ENCODE results near the gene DGKD.
A peak's percentile ranks its signal among the peaks of the same experiment; 100 is the strongest.

Gene DGKD

DNA sequence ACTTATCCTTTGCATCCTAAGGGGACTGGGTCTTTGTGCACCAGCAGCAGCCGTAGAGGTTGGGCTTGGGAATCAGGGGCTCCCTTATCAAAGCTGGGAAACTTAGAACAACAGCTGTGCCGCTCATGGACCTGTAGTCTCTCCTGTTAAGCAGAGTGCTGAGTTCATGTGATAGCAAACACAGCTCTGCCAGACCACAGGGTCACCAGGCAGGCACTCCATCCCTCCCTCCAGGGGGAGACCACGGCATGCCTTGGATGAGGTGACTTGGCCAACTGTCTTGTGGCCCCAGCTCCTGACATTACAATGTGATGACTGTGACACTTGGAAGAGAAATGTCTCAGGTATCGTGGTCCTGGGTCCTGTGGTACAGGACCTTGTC lies 60.0 kb downstream of the DGKD start:
- no peak for DNase-seq

DNA sequence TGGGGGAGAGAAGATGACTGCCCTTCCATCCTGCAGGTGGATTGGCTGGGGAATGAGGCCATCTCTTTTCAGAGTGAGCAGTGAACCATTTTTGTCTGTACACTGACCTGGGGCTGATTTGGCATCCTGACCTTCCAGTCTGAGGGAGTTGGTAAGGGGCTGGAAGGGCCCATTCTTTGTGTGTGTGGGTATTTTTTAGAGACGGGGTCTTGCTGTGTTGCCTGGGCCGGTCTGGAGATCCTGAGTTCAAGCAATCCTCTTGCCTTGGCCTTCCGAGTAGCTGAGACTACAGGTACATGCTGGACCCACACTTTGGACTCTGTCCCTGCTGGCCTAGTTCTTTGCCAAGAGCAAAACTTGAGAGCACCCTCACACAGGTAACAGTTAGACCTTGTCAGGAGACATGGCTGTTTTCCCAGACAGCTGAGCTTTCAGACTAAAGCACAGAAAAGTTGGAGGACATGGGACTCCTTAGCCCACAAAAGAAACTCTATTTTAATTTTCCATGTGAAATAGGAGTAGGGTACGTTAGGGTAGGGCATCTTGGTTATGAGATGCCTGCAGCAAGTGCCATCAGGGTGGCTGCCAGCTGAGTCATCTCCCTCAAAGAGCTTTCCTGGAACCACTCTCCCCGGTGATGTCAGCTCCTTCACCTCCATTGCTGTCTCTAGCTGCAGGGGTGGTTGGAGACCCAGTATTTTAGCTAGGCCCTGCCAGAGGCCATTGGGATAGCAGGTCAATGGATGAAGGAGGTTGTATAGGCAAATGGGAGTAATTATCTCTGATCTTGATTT lies 60.7 kb downstream of the DGKD start:
- DNase-seq: no peak

DNA sequence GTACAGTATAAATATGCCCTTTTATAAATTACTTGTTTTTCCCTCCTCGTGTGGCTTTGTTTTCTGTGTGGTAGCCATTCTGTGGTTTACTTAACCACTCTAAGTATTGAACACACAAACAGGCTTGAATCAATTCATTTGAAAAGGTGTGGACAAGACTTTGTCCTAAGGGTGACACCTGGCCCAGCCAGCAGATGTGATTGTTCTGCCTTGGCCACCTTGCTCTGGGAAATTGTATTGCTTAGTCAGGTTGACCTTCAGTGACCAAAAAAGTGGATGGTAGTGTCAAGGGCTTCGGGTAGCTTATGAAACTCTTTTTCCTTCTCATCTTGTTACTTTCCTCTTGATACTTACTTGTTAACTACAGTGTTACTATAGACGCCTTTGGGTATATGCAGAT lies 61.9 kb downstream of the DGKD start:
- DNase-seq: no peak

DNA sequence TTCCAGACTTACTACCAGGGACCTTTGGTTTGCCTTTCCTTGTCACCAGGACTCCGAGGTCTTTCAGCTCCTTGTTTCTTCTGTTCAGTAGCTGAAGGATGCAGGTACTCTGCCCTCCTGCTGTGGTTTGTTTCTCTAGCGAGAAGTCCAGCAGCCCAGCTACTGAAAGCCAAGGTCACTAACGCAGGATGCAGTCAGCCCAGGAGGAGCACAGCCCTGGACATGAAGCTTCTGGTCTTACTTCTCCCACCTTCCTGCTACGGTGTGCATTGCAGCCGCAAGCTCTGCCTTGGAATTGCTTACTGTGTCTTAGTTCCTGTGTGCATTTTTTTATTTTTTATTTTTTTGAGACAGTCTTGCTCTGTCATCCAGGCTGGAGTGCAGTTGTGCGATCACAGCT lies 62.4 kb downstream of the DGKD start:
- no peak for DNase-seq

DNA sequence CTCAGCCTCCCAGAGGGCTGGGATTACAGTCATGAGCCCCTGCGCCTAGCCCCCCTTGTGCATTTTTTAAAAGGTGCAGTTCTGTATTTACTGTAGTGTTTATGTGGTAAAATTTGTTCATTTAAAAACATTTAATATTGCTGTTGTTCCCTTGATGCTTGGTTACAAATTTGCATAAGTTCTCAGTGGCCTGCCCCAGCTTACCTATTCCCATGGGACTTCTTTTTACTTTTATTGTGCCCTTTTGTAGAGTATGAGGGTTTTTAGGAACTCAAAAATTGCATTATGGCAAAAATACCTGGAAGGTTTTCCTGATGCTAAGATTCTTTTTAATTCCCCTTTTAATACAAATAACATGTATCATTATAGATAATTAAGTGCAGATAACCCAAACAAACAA lies 63.0 kb downstream of the DGKD start:
- no peak for DNase-seq

DNA sequence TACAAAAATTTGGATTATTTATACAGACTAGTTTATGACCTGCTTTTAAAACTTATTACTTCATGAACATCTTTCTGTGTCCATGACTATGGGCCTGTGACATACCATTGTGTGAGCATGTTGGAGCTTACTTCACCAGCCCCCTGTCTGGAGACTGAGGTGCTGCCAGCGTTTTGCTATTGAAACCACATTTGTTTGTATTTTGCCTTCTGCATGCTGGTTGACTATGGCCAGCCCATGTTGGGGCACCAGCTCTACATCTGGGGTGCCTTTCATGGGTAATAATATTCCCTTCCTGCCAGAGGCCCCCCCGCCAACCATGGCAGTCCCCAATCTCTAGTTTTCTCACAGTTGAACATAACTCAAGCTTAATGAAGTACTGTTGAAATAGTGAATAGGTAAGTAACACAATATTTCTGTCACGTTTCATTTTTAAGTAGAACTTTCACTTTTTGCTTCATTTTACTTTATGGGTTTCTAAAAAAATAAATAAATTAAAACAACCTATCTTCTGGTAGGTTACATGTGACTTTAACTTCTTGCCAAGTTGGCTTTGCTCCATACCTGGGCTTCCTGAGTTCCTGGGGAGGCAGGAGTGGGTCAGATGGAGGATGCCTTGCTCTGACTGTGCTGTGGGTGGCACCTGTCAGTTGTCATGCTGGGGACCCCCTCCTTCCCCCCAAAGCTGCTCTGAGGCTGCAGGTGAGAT lies 63.9 kb downstream of the DGKD start:
- no peak for DNase-seq

DNA sequence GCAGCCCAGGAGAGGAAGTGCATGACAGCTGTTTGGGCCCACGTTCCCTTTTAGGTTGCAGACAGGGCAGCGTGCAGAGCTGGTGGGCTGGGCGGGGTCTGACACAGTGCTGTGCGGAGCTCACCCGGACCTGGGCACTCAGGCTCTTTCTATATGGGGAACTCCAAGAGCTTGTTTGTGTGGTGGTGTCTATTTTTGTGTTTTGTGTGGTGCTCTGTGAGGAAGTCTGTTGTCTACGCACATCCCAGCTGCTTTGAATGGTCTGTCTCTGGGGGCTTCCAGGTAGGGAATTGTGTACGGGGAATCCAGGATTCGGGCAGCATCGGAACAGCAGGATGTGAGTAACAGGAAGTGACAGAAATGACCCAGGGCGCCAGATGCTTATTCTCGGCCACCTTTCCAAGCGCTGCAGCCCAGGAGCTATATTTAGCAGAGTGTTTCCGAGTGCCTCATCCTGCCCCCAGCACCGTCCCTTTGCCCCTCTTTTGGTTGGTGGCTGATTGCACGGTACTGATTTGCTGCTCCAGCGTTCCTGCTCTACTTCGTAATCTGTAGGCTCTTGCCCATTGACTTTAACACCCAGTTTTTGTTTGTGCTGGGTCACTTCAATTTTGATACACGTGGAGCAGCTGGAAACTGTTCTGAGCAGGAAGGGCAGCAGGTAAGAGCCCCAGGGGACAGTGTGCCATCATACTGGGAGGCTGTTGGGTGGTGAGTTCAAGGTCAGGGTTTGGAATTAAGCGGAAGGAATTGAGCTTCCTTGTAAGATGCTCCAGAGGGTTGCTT lies 64.7 kb downstream of the DGKD start:
- peak; percentile 14 to 28 (median 21) for DNase-seq

DNA sequence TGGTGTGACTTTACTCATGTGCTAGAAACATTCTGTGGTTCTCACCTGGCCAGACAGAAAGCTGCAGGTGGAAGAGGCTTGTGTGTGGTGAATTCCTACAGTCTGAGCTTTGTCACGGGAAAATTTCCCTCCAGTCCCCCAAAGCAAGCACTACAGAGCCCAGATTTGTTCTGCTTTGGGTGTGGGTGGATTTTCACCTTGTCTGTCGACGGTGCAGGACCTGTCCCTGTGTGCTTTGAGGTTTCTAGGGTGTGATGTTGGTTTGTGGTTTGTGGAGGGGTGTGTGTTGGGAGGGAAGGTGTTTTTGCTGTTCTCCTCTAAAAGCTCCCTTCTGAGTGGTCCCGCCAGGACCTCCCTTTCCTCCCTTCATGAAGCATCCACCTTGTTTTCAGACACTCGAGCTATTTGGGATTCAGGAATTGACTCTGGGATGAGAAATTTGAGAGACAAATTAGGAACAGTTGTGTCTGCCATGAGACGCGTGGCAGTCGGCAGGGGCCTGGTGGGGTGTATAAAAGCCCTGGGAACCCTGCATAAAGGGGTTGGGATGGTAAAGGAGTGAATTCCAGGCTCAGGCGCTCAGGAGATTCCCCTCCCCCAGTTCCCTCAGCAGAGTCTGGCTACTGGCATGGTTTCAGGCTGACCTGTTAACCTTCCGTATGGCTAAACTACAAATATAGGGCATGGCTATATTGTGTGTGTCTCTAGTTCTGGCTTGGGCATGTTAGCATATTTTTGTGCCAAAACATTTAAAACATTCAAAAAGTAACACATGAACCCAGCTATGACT lies 65.5 kb downstream of the DGKD start:
- DNase-seq: no peak

DNA sequence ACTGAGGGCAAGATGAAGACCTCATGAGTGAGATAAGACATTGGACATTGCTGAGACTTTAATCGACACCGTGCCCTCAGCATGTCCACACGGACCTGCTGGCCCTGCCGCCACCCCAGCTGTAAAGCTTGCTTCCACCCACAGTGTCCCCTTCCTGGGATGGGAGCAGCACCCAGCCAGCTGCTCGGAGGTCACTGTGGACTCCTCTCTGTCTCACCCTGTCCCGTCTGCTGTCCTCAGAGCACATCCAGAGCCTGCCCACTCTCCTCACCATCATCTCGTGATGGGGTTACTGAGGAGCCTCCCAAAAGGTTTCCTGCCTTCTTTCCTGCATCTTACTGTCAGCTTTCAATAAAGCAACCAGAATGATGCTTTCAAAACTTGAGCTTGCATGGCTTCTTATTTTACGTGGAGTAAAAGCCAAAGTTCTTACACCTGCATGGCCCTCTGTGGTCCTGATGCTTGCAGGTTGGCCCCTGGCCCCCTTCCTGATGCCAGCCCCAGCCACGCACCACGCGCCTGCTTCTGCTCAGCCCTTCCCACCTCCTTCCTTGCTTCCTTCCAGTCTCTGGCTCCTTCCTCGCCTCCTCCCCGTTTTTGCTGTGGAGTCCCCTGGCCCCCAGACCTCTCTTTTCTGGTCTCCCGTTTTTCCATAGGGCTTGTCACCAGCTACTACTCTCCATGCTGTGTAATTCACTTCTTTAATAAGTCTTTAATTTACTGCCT lies 67.0 kb downstream of the DGKD start:
- DNase-seq: no peak

DNA sequence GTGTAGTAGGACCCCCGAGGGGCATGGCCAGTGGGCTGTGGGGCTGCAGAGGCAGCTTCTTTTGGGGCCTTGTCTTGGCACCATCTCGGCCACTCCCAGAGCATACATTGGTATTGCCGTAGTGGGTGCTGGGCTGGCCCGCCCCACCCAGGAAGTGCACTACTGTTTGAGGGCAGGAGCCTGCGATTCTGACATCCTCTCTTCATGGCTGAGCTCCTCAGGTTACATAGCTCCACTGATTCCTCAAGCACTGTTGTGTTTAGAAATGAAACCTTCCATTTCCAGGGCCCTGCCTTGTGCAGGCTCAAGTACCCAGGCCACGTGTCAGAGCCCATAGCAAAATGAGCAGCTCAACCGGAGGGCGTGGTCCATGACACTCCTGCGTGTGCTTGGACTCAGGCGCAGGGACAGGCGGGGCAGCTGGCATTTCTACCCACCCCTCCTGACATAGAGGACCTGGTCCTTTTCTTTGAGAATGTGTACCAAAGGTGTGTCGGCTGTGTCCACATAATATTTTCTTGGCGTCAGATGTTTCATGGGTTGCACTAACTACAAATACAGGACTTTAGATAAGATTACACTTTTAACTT lies 67.9 kb downstream of the DGKD start:
- DNase-seq: no peak

DNA sequence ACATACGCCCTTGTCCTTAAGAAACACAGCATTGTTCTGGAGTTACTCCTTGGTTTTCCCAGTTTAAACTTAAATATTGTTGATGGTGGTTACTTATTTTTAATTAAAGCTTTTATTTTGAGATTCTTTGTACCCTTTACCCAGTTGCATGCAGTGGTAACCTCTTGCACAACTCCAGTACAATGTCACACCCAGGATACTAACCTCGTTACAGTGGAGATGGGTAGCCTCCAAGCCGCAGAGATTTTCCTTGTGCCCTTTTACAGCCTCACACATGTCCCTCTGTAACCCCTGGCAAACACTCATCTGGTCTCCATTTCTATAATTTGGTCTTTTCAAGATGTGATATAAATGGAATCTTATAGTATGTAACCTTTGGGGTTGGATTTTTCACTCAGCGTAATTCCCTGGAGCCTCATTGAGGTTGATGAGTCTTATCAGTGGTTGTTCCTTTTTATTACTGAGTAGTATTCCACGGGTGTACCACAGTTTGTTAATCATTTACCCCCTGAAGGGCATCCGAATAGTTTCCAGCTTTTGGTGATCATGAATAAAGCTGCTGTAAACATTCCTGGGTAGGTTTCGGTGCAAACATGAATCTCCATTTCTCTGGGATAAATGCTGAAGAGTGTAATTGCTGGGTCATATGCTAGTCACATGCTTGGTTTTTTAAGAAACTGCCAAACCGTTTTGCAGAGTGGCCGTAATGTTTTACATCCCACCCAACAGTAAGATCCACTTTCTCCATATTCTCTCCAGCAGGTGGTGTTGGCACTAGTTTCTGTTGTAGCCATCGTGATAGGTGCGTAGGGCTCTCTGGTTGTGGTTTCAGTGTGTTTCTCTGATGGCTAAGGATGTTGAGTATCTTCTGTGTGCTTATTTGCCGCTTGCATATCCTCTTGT lies 68.6 kb downstream of the DGKD start:
- no peak for DNase-seq

DNA sequence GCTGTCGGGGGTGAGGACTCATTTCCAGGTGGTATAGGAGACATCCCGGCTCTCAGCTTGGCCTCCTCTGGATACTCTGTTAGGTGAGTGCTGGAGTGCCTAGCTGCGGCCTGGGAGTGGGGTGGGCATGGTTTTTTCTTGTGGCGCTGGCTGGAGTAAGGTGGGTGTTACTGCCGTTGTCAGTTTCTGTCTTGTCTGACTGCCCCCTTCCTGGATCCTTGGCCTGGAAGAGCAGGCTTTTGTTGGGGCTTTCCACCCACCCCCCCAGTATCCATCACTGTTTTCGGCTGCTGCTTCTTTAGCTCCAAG lies 69.2 kb downstream of the DGKD start:
- no peak for DNase-seq

DNA sequence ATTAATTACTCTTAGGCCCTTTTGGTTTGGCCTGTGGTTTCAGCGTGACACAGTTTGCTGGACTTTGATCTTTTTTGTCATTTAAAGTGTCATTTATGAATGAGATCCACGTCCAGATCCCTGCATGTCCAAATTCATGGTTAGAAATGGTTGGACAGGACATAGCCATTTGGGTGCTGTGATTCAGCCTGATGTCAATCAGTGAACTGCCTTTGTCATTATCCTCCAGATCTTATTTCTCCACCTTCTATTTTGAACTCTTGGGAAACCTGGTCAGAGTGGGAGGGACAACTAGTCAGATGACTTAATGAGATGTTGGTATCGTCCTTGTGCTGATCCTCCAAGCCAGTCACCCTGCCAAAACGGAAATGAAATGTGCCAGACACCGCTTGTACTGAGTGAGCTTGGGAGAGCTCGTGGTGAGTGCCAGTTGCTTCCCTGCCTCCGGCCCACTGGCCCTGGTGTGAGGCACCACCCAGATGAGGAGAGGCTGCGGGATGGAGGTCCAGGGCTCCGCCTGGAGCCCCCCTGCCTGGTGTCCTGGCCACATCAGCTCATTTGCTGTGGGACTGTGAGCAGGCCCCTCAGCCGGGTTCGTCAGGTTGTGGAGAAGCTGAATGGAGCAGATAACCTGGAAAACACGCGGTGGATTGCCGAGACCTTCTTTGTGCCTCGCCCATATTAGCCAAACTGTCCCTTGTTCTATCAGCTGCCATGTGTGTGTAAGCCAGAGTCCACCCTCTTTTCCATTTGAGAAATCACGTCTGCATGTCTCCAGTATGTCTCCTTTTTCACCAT lies 70.1 kb downstream of the DGKD start:
- DNase-seq: no peak

DNA sequence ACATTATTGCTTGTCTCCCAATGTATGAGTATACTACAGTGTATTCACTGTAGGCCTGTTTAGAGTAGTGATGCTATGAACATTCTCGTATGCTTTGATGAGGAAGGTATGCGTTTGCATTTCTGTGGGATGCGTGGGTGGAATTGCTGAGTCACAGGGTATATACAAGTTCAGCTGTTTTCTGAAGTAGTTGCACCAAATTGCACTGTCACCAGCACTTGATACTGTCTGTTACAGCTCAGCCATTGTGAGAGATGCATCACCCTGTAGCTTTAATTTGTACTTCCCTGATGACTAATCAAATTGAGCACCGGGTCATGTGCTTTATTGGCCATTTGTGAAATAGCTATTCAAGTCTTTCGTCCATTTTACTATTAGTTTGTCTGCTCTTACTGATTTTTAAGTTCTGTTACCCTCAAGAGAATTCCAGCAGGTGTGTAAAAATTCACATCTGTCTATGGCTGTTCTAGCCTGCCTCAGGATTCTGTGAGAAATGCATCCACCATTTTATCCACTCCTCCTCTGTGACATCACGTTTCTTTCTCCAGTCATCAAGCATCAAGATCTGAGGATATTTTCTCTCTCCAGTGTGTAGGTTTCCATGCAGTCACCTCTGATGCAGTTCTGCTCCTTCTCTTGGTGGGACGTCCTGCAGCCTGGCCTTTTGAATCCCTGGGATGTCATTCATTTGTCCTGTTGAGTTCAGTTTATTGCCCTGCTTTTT lies 72.5 kb downstream of the DGKD start:
- DNase-seq: peak; percentile 53 to 70 (median 68)

DNA sequence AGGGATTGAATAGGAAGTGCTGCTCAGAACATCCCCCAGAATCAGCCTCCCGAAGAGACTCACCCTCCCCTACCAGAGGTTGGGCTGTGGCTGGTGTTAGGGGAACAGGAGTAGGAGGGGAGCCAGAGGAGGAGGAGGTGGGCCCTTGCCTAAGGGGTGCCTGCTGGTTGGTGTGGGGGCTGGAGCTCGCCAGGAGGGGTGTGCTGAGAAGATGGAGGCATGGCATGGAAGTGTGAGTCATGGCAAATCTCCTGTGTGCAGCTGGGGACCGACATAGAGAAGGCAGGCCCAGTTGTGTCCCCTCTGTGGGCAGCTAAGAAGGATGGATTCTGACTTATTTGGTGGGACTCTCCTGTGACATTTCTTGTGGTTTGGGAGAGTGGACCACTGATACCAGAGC lies 73.7 kb downstream of the DGKD start:
- no peak for DNase-seq

DNA sequence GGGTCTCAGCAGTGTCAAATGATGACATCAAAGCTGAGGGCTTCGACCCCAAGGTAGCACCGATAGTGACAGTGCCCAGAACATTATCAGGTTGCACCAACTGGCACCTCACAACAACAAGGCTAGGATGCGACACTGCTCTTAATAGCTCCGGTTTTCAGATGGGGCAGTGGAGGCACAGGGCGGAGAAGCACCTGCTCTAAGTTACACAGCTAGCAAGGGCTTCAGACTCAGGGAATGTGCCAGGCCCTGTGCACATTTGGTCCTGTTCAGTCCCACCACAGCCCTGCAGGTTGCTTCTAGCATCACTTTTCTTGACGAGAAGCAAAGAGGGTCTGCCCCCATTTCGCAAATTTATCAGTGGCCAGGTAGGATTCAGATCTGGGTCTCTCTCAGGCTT lies 74.1 kb downstream of the DGKD start:
- no peak for DNase-seq

DNA sequence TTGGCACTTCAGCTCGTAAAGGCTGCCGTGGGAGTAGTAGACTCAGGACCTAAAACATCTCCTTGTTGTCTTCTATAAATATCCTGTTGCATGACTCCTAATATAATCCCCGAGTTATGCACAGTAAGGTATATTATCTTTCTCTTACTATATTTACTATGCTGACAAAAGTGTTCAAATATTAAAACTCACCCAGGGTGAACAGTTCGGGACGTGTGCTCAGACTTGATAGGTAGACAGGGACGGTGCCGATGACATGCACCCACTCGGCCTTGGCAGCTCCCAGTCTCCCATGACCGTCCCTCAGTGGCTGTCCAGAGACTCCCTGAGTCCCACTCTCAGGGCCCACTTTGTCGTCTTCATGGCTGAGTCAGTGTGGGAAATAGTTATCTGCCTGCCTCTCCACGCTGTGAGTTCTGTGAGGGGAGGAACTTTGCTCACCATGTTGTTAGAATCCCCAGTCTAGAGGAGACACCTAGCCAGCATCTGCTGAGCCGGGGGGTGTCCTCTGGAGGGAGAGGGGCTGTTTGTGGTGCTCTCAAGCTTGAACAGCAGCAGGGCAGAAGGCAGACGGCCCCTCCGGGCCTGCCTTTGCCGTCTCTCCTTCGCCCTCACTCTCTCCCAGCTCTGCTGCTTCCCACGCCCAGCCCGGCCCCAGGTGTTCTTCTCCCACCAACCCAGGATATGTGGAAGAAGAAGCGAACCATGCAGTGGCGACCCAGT lies 75.0 kb downstream of the DGKD start:
- no peak for DNase-seq

DNA sequence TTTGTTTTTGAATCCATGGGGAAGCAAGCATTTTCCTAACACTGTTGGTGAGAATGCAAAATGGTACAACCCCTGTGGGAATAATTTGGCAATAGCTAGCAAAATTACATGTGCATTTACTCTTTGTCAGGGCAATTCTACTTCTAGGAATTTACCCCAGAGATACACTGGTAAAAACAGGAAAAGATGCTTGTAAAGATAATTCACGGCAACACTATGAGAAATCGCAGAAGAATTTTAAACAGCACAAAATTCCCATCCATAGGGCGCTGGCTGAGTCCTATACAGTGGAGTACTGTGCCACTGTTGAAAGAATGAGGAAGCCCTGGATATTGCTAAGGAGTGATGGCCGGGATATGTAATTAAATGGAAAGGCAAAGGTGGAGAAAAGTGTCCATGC lies 75.8 kb downstream of the DGKD start:
- no peak for DNase-seq

DNA sequence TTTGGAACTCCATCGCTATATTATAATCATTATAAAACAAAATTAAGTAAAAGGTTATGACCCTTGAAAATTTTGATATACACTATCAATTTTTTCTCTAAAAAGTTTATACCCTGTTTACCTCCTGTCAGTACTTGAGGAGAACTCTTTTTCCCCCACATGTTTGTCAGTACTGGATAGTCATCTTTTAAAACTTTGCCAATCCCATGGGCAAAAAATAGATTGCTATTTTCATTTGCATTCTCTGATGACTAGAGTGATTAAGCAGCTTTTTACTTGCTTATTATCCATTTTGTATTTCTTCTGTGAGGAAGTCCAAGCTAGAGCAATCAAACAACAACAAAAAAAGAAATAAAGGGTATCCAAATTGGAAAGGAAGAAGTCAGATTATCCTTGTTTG lies 76.4 kb downstream of the DGKD start:
- DNase-seq: no peak
